ENCODE results near the gene IL6R. TPM values are rescaled to one million over a fixed set of nuclear protein-coding genes. Genes with fewer than 3 reads are reported as not detected.
A peak's percentile ranks its signal among the peaks of the same experiment; 100 is the strongest.
"Not testable (repeated sequence)": the region's sequence is repeated elsewhere in the genome, so short reads cannot be mapped to it uniquely, and the experiment has no call there.

IL6R gene
- 10 to 100 TPM; 31.8 to 43.9 (median 42.5) TPM for total RNA-seq
- long read RNA-seq, donor 1, full-length matches to known transcripts = 10 of 27 reads
- long read RNA-seq, donor 1, partial matches to known transcripts = 5 of 27 reads
- long read RNA-seq, donor 1, other reads (novel, unspliced or antisense) = 12 of 27 reads
- long read RNA-seq, donor 2, partial matches to known transcripts = 1 of 7 reads
- long read RNA-seq, donor 2, other reads (novel, unspliced or antisense) = 2 of 7 reads

- H3K4me3 ChIP-seq = peak within 1 kb of the TSS; percentile 60
- DNase-seq = peak; percentile 89 to 95 (median 92)
- peaks cover 28% of the 10 kb centered on the region for H3K4me1 ChIP-seq (ENCODE audit: low read depth)
- H3K9me3 ChIP-seq = no peaks in the 10 kb centered on the region
- TF ChIP-seq CTCF (IDR thresholded peaks at IDR 0.05) = peak; percentile 28
- ATAC-seq = peak; percentile 86
- H3K36me3 ChIP-seq (ENCODE audit: low read depth) = no peaks in the 10 kb centered on the region
- intact Hi-C loops (cut with DNase I, micrococcal nuclease) = loop anchor here (2.0 to 10.0 kb wide), 2 partner anchors 60 to 74 kb away; no protein-coding TSS in a partner anchor
These were observed at the start of gene IL6R for GRCh38 chr1:154404984-154405746. IL6R (plus strand) TSS chr1:154405343; CDS start chr1:154405630, 287 bp downstream.

- H3K4me3 ChIP-seq = no peak overlapping the region
- peaks cover 2% of the 10 kb centered on the region for H3K4me1 ChIP-seq (ENCODE audit: low read depth)
- no peaks in the 10 kb centered on the region for H3K9me3 ChIP-seq
- intact Hi-C loops (cut with DNase I, micrococcal nuclease) = no loop called here
- no peaks in the 10 kb centered on the region for H3K36me3 ChIP-seq (ENCODE audit: low read depth)
- TF ChIP-seq CTCF (IDR thresholded peaks at IDR 0.05) = no peak
- ATAC-seq = no peak
- no peak for DNase-seq
These were observed 46.6 kb upstream of the IL6R start for GRCh38 chr1:154358519-154358918.

DNA sequence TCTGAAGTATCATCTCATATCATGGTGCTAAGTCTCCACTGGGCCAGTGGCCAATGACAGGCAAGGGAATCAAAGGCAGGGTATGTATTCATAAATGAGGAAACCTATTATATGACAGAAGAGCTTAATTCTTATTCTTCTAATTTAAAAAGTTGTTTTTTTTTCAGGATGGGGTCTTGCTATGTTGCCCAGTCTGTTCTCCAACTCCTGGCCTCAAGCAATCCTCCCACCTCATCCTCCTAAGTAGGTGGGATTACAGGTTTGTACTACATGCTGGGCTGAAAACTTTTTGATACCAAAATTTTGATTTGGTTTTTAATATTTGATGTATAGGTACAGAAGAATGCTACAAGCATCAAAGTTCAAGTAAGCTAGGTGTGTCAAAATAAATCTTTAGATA, 44.9 kb upstream of the IL6R start:
- ATAC-seq = no peak
- DNase-seq = no peak
- Histone ChIP-seq H3K36me3 (ENCODE audit: low read depth) (no peaks in the 10 kb centered on the region), H3K4me1 (ENCODE audit: low read depth) (no peaks in the 10 kb centered on the region), H3K4me3 (no peak overlapping the region), H3K9me3 (no peaks in the 10 kb centered on the region)
- no peak for TF ChIP-seq CTCF (IDR thresholded peaks at IDR 0.05)
- intact Hi-C loops (cut with DNase I, micrococcal nuclease) = no loop called here

GRCh38 chr1:154360881-154361280, 44.3 kb upstream of the IL6R start:
- intact Hi-C loops (cut with DNase I, micrococcal nuclease); DNase-seq; H3K4me3 ChIP-seq; H3K4me1 ChIP-seq (ENCODE audit: low read depth); H3K36me3 ChIP-seq (ENCODE audit: low read depth); ATAC-seq; H3K9me3 ChIP-seq: not testable (repeated sequence)

DNA sequence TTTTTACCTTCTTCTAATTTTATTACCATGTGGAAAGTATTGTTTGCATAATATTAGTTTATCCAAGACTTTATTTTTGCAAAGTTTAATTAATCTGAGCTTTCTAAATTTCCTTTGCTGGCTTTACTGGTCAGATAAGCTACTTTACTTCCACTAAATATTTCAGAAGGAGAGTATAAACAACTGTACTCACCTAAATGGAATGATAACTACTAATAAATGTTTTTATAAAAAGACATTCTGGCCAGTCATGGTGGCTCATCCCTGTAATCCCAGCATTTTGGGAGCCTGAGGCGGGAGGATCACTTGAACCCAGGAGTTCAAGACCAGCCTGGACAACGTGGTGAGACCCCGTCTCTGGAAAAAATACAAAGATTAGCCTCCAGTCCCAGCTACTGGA, 43.8 kb upstream of the IL6R start:
- no peak for ATAC-seq
- intact Hi-C loops (cut with DNase I, micrococcal nuclease) = no loop called here
- no peak for TF ChIP-seq CTCF (IDR thresholded peaks at IDR 0.05)

GRCh38 chr1:154371436-154371835, 33.7 kb upstream of the IL6R start:
- Histone ChIP-seq H3K9me3 (no peaks in the 10 kb centered on the region), H3K36me3 (ENCODE audit: low read depth) (no peaks in the 10 kb centered on the region), H3K4me3 (no peak overlapping the region), H3K4me1 (ENCODE audit: low read depth) (peaks cover 4% of the 10 kb centered on the region)
- TF ChIP-seq CTCF (IDR thresholded peaks at IDR 0.05) = no peak
- ATAC-seq (no peak), DNase-seq (peak in 2 of 3 donors; percentile 74 to 86)
- intact Hi-C loops (cut with DNase I, micrococcal nuclease) = no loop called here

More for the DNA sequence above, 43.8 kb upstream of the IL6R start:
- H3K36me3 ChIP-seq (ENCODE audit: low read depth) = no peaks in the 10 kb centered on the region
- no peak overlapping the region for H3K4me3 ChIP-seq
- no peaks in the 10 kb centered on the region for H3K9me3 ChIP-seq
- no peaks in the 10 kb centered on the region for H3K4me1 ChIP-seq (ENCODE audit: low read depth)
- no peak for DNase-seq

DNA sequence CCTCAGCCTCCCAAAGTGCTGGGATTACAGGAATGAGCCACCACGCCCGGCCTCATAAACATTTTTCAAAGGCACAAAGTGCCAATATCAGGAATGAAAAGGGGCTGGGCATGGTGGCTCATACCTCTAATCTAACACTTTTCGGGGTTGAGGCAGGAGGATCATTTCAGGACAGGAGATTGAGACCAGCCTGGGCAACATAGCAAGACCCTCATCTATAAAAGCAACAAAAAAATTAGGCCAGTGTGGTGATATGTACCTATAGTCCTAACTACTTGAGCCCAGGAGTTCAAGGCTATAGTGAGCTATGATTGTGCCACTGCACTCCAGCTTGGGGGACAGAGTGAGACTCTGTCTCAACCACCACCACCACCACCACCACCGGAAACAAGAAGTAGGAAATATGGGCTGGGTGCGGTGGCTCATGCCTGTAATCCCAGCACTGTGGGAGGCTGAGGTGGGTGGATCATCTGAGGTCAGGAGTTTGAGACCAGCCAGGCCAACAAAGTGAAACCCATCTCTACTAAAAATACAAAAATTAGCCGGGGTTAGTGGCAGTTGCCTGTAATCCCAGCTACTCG, 31.3 kb upstream of the IL6R start:
- H3K36me3 ChIP-seq (ENCODE audit: low read depth); ATAC-seq; H3K4me3 ChIP-seq; H3K4me1 ChIP-seq (ENCODE audit: low read depth); intact Hi-C loops (cut with DNase I, micrococcal nuclease); H3K9me3 ChIP-seq; DNase-seq: not testable (repeated sequence)
